ENCODE measurements around the gene HSD17B10. TPM values are rescaled to one million over a fixed set of nuclear protein-coding genes. Genes with fewer than 3 reads are reported as not detected.

Gene HSD17B10
- total and polyA plus RNA-seq, 2 donors (not counting 1 experiment from before 2014, with no cell fraction given), result 49.7 to 66.5 TPM

DNA sequence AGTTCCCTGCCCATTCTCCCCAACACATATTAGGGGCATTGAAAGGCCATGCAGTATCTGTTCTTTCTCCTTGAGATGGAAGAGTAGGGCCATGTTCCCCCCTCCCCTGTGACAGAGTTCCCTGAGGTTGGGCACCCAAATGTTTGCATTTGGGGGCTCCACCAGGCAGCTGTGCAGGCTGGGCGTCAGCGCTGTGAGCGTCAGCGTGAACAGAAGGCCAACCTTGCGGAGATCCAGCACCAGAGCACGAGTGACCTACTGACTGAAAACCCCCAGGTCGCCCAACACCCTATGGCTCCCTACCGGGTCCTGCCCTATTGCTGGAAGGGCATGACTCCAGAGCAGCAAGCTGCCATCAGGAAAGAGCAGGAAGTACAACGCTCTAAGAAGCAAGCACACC, 3.9 kb downstream of the HSD17B10 start:
- no peaks in the 10 kb centered on the region for H4K20me1 ChIP-seq (ENCODE audit: control insufficient read depth, insufficient read depth, low read length, poor library complexity, severe bottlenecking)
- no peak for TF ChIP-seq EZH2 (IDR thresholded peaks at IDR 0.05; ENCODE audit: borderline replicate concordance, insufficient read depth, low read depth, low read length, poor library complexity, severe bottlenecking)
- TF ChIP-seq, protein P1, sequence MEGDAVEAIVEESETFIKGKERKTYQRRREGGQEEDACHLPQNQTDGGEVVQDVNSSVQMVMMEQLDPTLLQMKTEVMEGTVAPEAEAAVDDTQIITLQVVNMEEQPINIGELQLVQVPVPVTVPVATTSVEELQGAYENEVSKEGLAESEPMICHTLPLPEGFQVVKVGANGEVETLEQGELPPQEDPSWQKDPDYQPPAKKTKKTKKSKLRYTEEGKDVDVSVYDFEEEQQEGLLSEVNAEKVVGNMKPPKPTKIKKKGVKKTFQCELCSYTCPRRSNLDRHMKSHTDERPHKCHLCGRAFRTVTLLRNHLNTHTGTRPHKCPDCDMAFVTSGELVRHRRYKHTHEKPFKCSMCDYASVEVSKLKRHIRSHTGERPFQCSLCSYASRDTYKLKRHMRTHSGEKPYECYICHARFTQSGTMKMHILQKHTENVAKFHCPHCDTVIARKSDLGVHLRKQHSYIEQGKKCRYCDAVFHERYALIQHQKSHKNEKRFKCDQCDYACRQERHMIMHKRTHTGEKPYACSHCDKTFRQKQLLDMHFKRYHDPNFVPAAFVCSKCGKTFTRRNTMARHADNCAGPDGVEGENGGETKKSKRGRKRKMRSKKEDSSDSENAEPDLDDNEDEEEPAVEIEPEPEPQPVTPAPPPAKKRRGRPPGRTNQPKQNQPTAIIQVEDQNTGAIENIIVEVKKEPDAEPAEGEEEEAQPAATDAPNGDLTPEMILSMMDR (IDR thresholded peaks at IDR 0.05), result no peak
- H3K4me1 ChIP-seq (ENCODE audit: control insufficient read depth in 2 of 2, insufficient read depth in 2 of 2, low read length in 2 of 2), result peaks cover 11 to 13% of the 10 kb centered on the region in 2 donors
- intact Hi-C loops (cut with micrococcal nuclease), result loop anchor here (10.0 kb wide), 1 partner anchor 205 kb away; the partner anchor contains the start of gene KDM5C
- CTCF ChIA-PET, result interaction anchor here (1.4 to 1.8 kb wide), 2 partner anchors 113 to 117 kb away, joined by 4 read pairs; no protein-coding TSS in a partner anchor
- DNase-seq, result no peak
- H3K36me3 ChIP-seq (replicated peaks in 1 of 2; ENCODE audit: control extremely low read depth in 1 of 2, control insufficient read depth in 1 of 2, extremely low read depth in 1 of 2, insufficient read depth in 2 of 2, low read length in 1 of 2), result peaks cover 0 to 14% of the 10 kb centered on the region in 2 experiments
- no peak overlapping the region for H3K4me2 ChIP-seq (replicated peaks; ENCODE audit: low read depth, low read length, poor library complexity, severe bottlenecking)
- H3K27me3 ChIP-seq (replicated peaks in 1 of 4; ENCODE audit: control extremely low read depth in 1 of 4, control insufficient read depth in 3 of 4, insufficient read depth in 4 of 4, low read length in 3 of 4), result no peaks in the 10 kb centered on the region
- H3K27ac ChIP-seq (ENCODE audit: low read length in 2 of 2), result no peak overlapping the region
- H3K79me2 ChIP-seq (ENCODE audit: control insufficient read depth, insufficient read depth, low read length), result peaks cover 8% of the 10 kb centered on the region
- Mint-ChIP-seq H3K27me3 (no peaks in the 10 kb centered on the region), H3K27ac (no peak overlapping the region), H3K4me1 (peaks cover 11% of the 10 kb centered on the region), H3K9me3 (ENCODE audit: insufficient read depth) (no peaks in the 10 kb centered on the region), H3K4me3 (no peak overlapping the region)
- WGBS (ENCODE audit: insufficient coverage), result 99% methylated on average over 9 of the region's 9 CpGs
- H3K9me3 ChIP-seq (ENCODE audit: control extremely low read depth in 1 of 3, control insufficient read depth in 2 of 3, insufficient read depth in 1 of 3, low read length in 2 of 3), result no peaks in the 10 kb centered on the region
- POLR2A ChIA-PET, result no interaction called here
- no peak overlapping the region for H2AFZ ChIP-seq (ENCODE audit: insufficient read depth, low read depth, low read length, poor library complexity, severe bottlenecking)
- ATAC-seq (ENCODE audit: low read depth), result no peak
- H3K9ac ChIP-seq (ENCODE audit: low read length), result no peak overlapping the region
- no peak overlapping the region for H3K4me3 ChIP-seq (ENCODE audit: control extremely low read depth in 1 of 5, extremely low read depth in 1 of 5, insufficient read depth in 1 of 5, low read depth in 2 of 5, low read length in 4 of 5)

DNA sequence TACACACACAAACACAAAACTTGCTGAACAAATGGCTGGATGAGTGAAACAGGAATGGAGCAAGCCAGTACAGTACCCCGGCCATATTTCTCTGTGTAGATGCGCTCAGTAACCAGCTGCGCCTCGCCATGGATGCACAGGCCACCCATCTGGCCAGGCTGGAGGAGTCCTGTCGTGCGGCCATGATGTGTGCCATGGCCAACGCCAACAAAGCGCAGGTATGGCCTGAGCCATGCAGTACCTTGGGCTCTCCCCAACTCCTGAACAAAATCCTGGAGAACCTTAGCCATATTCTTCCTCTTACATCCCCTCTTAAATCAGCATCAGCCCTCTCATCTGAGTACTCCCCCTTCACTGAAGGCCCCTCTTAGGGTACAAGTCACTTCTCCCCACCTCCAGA, 4.4 kb downstream of the HSD17B10 start:
- H3K27me3 ChIP-seq (replicated peaks in 1 of 4; ENCODE audit: control extremely low read depth in 1 of 4, control insufficient read depth in 3 of 4, insufficient read depth in 4 of 4, low read length in 3 of 4), result no peaks in the 10 kb centered on the region
- Mint-ChIP-seq H3K27ac (no peak overlapping the region), H3K4me1 (peaks cover 10% of the 10 kb centered on the region), H3K4me3 (no peak overlapping the region), H3K9me3 (ENCODE audit: insufficient read depth) (no peaks in the 10 kb centered on the region), H3K27me3 (no peaks in the 10 kb centered on the region)
- no peak overlapping the region for H3K27ac ChIP-seq (ENCODE audit: low read length in 2 of 2)
- TF ChIP-seq, protein P1 (IDR thresholded peaks at IDR 0.05), result no peak
- TF ChIP-seq EZH2 (IDR thresholded peaks at IDR 0.05; ENCODE audit: borderline replicate concordance, insufficient read depth, low read depth, low read length, poor library complexity, severe bottlenecking), result no peak
- H4K20me1 ChIP-seq (ENCODE audit: control insufficient read depth, insufficient read depth, low read length, poor library complexity, severe bottlenecking), result no peaks in the 10 kb centered on the region
- intact Hi-C loops (cut with micrococcal nuclease), result loop anchor here (10.0 kb wide), 2 partner anchors 205 to 1735 kb away; partner anchors contain the start of gene KDM5C
- H3K4me1 ChIP-seq (ENCODE audit: control insufficient read depth in 2 of 2, insufficient read depth in 2 of 2, low read length in 2 of 2), result peaks cover 9 to 10% of the 10 kb centered on the region in 2 donors
- peaks cover 0 to 14% of the 10 kb centered on the region in 2 experiments for H3K36me3 ChIP-seq (replicated peaks in 1 of 2; ENCODE audit: control extremely low read depth in 1 of 2, control insufficient read depth in 1 of 2, extremely low read depth in 1 of 2, insufficient read depth in 2 of 2, low read length in 1 of 2)
- H3K9ac ChIP-seq (ENCODE audit: low read length), result no peak overlapping the region
- H3K79me2 ChIP-seq (ENCODE audit: control insufficient read depth, insufficient read depth, low read length), result peaks cover 8% of the 10 kb centered on the region
- no peak overlapping the region for H2AFZ ChIP-seq (ENCODE audit: insufficient read depth, low read depth, low read length, poor library complexity, severe bottlenecking)
- no peak overlapping the region for H3K4me3 ChIP-seq (ENCODE audit: control extremely low read depth in 1 of 5, extremely low read depth in 1 of 5, insufficient read depth in 1 of 5, low read depth in 2 of 5, low read length in 4 of 5)
- ATAC-seq (ENCODE audit: low read depth) (no peak), DNase-seq (no peak)
- CTCF ChIA-PET, result interaction anchor here (1.8 kb wide), 1 partner anchor 112 kb away, joined by 4 read pairs; no protein-coding TSS in a partner anchor
- H3K4me2 ChIP-seq (replicated peaks; ENCODE audit: low read depth, low read length, poor library complexity, severe bottlenecking), result no peak overlapping the region
- WGBS (ENCODE audit: insufficient coverage), result 100% methylated on average over 6 of the region's 8 CpGs
- no peaks in the 10 kb centered on the region for H3K9me3 ChIP-seq (ENCODE audit: control extremely low read depth in 1 of 3, control insufficient read depth in 2 of 3, insufficient read depth in 1 of 3, low read length in 2 of 3)
- POLR2A ChIA-PET, result no interaction called here
